B cell (primary cell): ENCODE results near the gene ENOX1. TPM values are rescaled to one million over a fixed set of nuclear protein-coding genes. Genes with fewer than 3 reads are reported as not detected.

Experiments
- ATAC-seq: fragments of 200-7000 bp; cut with Tn5 transposase; one replicate; pipeline ENCODE4 v1.10.0; 2021; ENCODE audit warnings: low read depth, mild to moderate bottlenecking, moderate number of reproducible peaks, moderate library complexity
- CTCF ChIA-PET: fragments of 350-600 bp; sonication (Branson Sonifier 250); formaldehyde crosslinking; loops from one replicate; lab custom pipeline; 2021; ENCODE audit warnings: antibody characterized with exemption, inconsistent platforms; lab: Charles Lee
- POLR2A ChIA-PET: fragments of 350-600 bp; sonication (Branson Sonifier 250); formaldehyde crosslinking; loops from one replicate; lab custom pipeline; 2021; ENCODE audit warnings: antibody characterized with exemption; lab: Charles Lee
- DNase-seq: peaks from one replicate; pipeline ENCODE4 v3.0.0; 2013
- H2AFZ ChIP-seq: 2 replicates; pipeline ENCODE4 v1.6.1; 2012; ENCODE audit warnings: mild to moderate bottlenecking, low read depth, low read length; ENCODE audit not compliant: insufficient read depth, poor library complexity, severe bottlenecking
- H3K27ac ChIP-seq, 2 donors: 1 replicate in 1 of 2; 2 replicates in 1 of 2; pipeline ENCODE4 v1.5.1; 2012 to 2013; ENCODE audit warnings: low read length in 2 of 2, mild to moderate bottlenecking in 2 of 2, moderate library complexity in 1 of 2
- H3K27me3 ChIP-seq, 4 experiments: fragments of 200-600 bp in 1 of 4; sonication (generic) in 1 of 4; replicated peaks in 1 of 4; 1 replicate in 2 of 4; 2 replicates in 2 of 4; pipeline versions ENCODE4 v1.6.1 to v1.7.0; 2013 to 2016; ENCODE audit warnings: low read length in 3 of 4, mild to moderate bottlenecking in 2 of 4, mixed read lengths in 1 of 4, moderate library complexity in 1 of 4; ENCODE audit not compliant: insufficient read depth in 4 of 4, control insufficient read depth in 3 of 4; ENCODE audit errors: control extremely low read depth in 1 of 4
- H3K36me3 ChIP-seq, 2 experiments: replicated peaks in 1 of 2; 1 replicate in 1 of 2; 2 replicates in 1 of 2; pipeline versions ENCODE4 v1.6.1 to v1.7.1; 2013; ENCODE audit warnings: low read length in 1 of 2; ENCODE audit not compliant: insufficient read depth in 2 of 2, control insufficient read depth in 1 of 2; ENCODE audit errors: control extremely low read depth in 1 of 2, extremely low read depth in 1 of 2
- H3K4me1 ChIP-seq, 2 donors: fragments of 200-600 bp in 1 of 2; sonication (generic) in 1 of 2; 1 replicate in 1 of 2; 2 replicates in 1 of 2; pipeline versions ENCODE4 v1.5.1 to v1.6.1; 2013 to 2017; ENCODE audit warnings: low read length in 2 of 2; ENCODE audit not compliant: control insufficient read depth in 2 of 2, insufficient read depth in 2 of 2
- H3K4me2 ChIP-seq: replicated peaks from 2 replicates; pipeline ENCODE3; 2012; ENCODE audit warnings: mild to moderate bottlenecking, low read depth, low read length; ENCODE audit not compliant: poor library complexity, severe bottlenecking
- H3K4me3 ChIP-seq, 5 experiments: fragments of 200-600 bp in 1 of 5; sonication (generic) in 1 of 5; 1 replicate in 3 of 5; 2 replicates in 2 of 5; pipeline versions ENCODE4 v1.5.1 to v1.7.0; 2011 to 2016; ENCODE audit warnings: low read length in 4 of 5, mild to moderate bottlenecking in 4 of 5, low read depth in 2 of 5, control low read depth in 1 of 5, moderate library complexity in 1 of 5; ENCODE audit not compliant: insufficient read depth in 1 of 5; ENCODE audit errors: control extremely low read depth in 1 of 5, extremely low read depth in 1 of 5
- H3K79me2 ChIP-seq: fragments of 200-600 bp; sonication (generic); one replicate; pipeline ENCODE4 v1.6.0; 2016; ENCODE audit warnings: low read length; ENCODE audit not compliant: control insufficient read depth, insufficient read depth
- H3K9ac ChIP-seq: fragments of 200-600 bp; sonication (generic); 2 replicates; pipeline ENCODE4 v1.6.1; 2017; ENCODE audit warnings: mild to moderate bottlenecking, low read length, moderate library complexity
- H3K9me3 ChIP-seq, 3 donors: one replicate each; pipeline versions ENCODE4 v1.6.1 to v1.7.1; 2013; ENCODE audit warnings: low read length in 2 of 3; ENCODE audit not compliant: control insufficient read depth in 2 of 3, insufficient read depth in 1 of 3; ENCODE audit errors: control extremely low read depth in 1 of 3
- H4K20me1 ChIP-seq: 2 replicates; pipeline ENCODE4 v1.6.0; 2012; ENCODE audit warnings: mild to moderate bottlenecking, low read length; ENCODE audit not compliant: insufficient read depth, control insufficient read depth, poor library complexity, severe bottlenecking
- H3K27ac Mint-ChIP-seq: one replicate; pipeline ENCODE4 v1.8.0; 2021; ENCODE audit warnings: mixed read lengths
- H3K27me3 Mint-ChIP-seq: one replicate; pipeline ENCODE4 v1.8.0; 2021; ENCODE audit warnings: mixed read lengths
- H3K4me1 Mint-ChIP-seq: one replicate; pipeline ENCODE4 v1.8.0; 2021; ENCODE audit warnings: mixed read lengths
- H3K4me3 Mint-ChIP-seq: one replicate; pipeline ENCODE4 v1.8.0; 2021; ENCODE audit warnings: mixed read lengths
- H3K9me3 Mint-ChIP-seq: one replicate; pipeline ENCODE4 v1.8.0; 2022; ENCODE audit warnings: mixed read lengths; ENCODE audit not compliant: insufficient read depth
- EZH2 ChIP-seq: IDR thresholded peaks from 2 replicates; pipeline ENCODE4 v1.6.1; 2012; ENCODE audit warnings: borderline replicate concordance, low read depth, mild to moderate bottlenecking, moderate library complexity, low read length; ENCODE audit not compliant: insufficient read depth, poor library complexity, severe bottlenecking
- WGBS: methylation state at CpG from one replicate; pipeline ENCODE4 v1.1.5; 2013; ENCODE audit warnings: missing lambda C conversion rate; ENCODE audit not compliant: insufficient coverage; 5-methylcytosine and 5-hydroxymethylcytosine counted together
- intact Hi-C: fragments of 100-400 bp; cut with micrococcal nuclease; formaldehyde crosslinking; loops from one replicate; pipeline ENCODE4 v1.10.0; 2022
- polyA plus RNA-seq: library from polyadenylated mRNA; depleted of rRNA; stranded (reverse); fragments of >200 nt; gene quantifications from 2 replicates; pipeline ENCODE4 v1.2.3, GENCODE V29; 2012
- total RNA-seq, 2 donors: library from RNA; stranded (reverse); fragments of 120-200 nt in 1 of 2; gene quantifications; 1 replicate in 1 of 2; 2 replicates in 1 of 2; pipeline versions ENCODE4 v1.2.3 to v1.2.4, GENCODE V29; 2013 to 2022
- TF ChIP-seq, protein P1 (sequence below): fragments of 200-600 bp; IDR thresholded peaks from one replicate; pipeline ENCODE4 v1.8.0; 2022; ENCODE audit warnings: antibody characterized with exemption, mild to moderate bottlenecking

The ENOX1 gene
- total and polyA plus RNA-seq, 2 donors (not counting 1 experiment from before 2014, with no cell fraction given), result not detected

GRCh38 chr13:43555667-43556066 is 231.1 kb downstream of the ENOX1 start:
- POLR2A ChIA-PET, result no interaction called here
- intact Hi-C loops, result no loop called here

GRCh38 chr13:43551897-43552456 is 234.8 kb downstream of the ENOX1 start:
- Histone ChIP-seq H3K9ac (no peak overlapping the region), H3K4me2 (no peak overlapping the region), H3K36me3 (no peaks in the 10 kb centered on the region), H3K79me2 (no peaks in the 10 kb centered on the region), H4K20me1 (no peaks in the 10 kb centered on the region), H3K4me1 (no peaks in the 10 kb centered on the region), H3K4me3 (no peak overlapping the region), H3K27ac (no peak overlapping the region), H3K27me3 (no peaks in the 10 kb centered on the region), H2AFZ (no peak overlapping the region), H3K9me3 (no peaks in the 10 kb centered on the region)
- WGBS, result 80% methylated on average over 3 of the region's 3 CpGs
- ChIA-PET CTCF (no interaction called here), POLR2A (no interaction called here)
- Mint-ChIP-seq H3K4me3 (no peak overlapping the region), H3K27me3 (peaks cover 6% of the 10 kb centered on the region), H3K4me1 (no peaks in the 10 kb centered on the region), H3K27ac (no peak overlapping the region), H3K9me3 (no peaks in the 10 kb centered on the region)
- ATAC-seq (no peak), DNase-seq (no peak)
- TF ChIP-seq, protein P1, sequence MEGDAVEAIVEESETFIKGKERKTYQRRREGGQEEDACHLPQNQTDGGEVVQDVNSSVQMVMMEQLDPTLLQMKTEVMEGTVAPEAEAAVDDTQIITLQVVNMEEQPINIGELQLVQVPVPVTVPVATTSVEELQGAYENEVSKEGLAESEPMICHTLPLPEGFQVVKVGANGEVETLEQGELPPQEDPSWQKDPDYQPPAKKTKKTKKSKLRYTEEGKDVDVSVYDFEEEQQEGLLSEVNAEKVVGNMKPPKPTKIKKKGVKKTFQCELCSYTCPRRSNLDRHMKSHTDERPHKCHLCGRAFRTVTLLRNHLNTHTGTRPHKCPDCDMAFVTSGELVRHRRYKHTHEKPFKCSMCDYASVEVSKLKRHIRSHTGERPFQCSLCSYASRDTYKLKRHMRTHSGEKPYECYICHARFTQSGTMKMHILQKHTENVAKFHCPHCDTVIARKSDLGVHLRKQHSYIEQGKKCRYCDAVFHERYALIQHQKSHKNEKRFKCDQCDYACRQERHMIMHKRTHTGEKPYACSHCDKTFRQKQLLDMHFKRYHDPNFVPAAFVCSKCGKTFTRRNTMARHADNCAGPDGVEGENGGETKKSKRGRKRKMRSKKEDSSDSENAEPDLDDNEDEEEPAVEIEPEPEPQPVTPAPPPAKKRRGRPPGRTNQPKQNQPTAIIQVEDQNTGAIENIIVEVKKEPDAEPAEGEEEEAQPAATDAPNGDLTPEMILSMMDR, result no peak
- TF ChIP-seq EZH2, result no peak
- intact Hi-C loops, result no loop called here

More at GRCh38 chr13:43555667-43556066, 231.1 kb downstream of the ENOX1 start:
- peaks cover 3% of the 10 kb centered on the region for H3K27me3 Mint-ChIP-seq
- Histone ChIP-seq H3K27me3 (no peaks in the 10 kb centered on the region), H3K79me2 (no peaks in the 10 kb centered on the region), H3K4me3 (no peak overlapping the region), H3K36me3 (no peaks in the 10 kb centered on the region), H3K4me2 (no peak overlapping the region), H3K4me1 (no peaks in the 10 kb centered on the region), H2AFZ (no peak overlapping the region), H3K27ac (no peak overlapping the region), H4K20me1 (no peaks in the 10 kb centered on the region), H3K9ac (no peak overlapping the region), H3K9me3 (no peaks in the 10 kb centered on the region)
- DNase-seq, result no peak
- no peaks in the 10 kb centered on the region for H3K9me3 Mint-ChIP-seq
- TF ChIP-seq, protein P1, result no peak
- TF ChIP-seq EZH2, result no peak
- no peaks in the 10 kb centered on the region for H3K4me1 Mint-ChIP-seq
- CTCF ChIA-PET, result no interaction called here
- no peak overlapping the region for H3K27ac Mint-ChIP-seq
- H3K4me3 Mint-ChIP-seq, result no peak overlapping the region
- no peak for ATAC-seq
- no CpG with 5 or more reads among the region's 2 CpGs for WGBS
